ENCODE data around the gene KLHL6. TPM values are rescaled to one million over a fixed set of nuclear protein-coding genes. Genes with fewer than 3 reads are reported as not detected.
"Not testable (repeated sequence)": the region's sequence is repeated elsewhere in the genome, so short reads cannot be mapped to it uniquely, and the experiment has no call there.

The KLHL6 gene
- total RNA-seq, 2 donors from 2014 or later, result 33.5 to 39.7 TPM

GRCh38 chr3:183515968-183516851 is 39.3 kb downstream of the KLHL6 start:
- ATAC-seq (replicated peaks), result peak; percentile 77
- H3K36me3 Mint-ChIP-seq (ENCODE audit: low read depth), result peaks cover 49% of the 10 kb centered on the region
- peaks cover 61% of the 10 kb centered on the region for H3K4me1 Mint-ChIP-seq
- peak overlapping the region; percentile 80 for H3K27ac Mint-ChIP-seq
- peak overlapping the region; percentile 44 for H3K4me3 Mint-ChIP-seq
- no peaks in the 10 kb centered on the region for H3K9me3 Mint-ChIP-seq
- no peaks in the 10 kb centered on the region for H3K27me3 Mint-ChIP-seq

DNA sequence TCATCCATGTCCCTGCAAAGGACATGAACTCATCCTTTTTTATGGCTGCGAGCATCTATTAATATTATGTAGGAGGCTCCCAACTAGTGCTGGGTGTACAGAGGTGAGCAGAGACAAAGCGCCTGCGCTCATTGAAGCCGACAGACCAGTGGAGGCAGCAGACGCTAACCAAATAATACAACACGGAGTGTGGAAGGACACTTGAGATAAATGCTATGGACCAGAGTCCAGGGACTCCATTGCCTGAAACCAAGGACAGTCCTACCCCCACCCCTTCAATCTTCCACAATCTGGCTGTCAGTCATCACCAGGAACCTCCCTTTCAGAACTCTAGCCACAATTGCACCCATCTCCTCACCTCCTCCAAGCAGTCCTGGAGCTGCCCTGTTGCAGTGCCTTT is 41.5 kb downstream of the KLHL6 start:
- Mint-ChIP-seq H3K27me3 (no peaks in the 10 kb centered on the region), H3K4me3 (peak overlapping the region; percentile 33), H3K4me1 (peaks cover 54% of the 10 kb centered on the region), H3K9me3 (no peaks in the 10 kb centered on the region), H3K36me3 (ENCODE audit: low read depth) (peaks cover 48% of the 10 kb centered on the region), H3K27ac (peak overlapping the region; percentile 67)
- no peak for ATAC-seq (replicated peaks)

- Mint-ChIP-seq H3K4me1 (peaks cover 45% of the 10 kb centered on the region), H3K27me3 (no peaks in the 10 kb centered on the region), H3K9me3 (no peaks in the 10 kb centered on the region), H3K36me3 (ENCODE audit: low read depth) (peaks cover 49% of the 10 kb centered on the region), H3K4me3 (peak overlapping the region; percentile 33), H3K27ac (peak overlapping the region; percentile 67)
- ATAC-seq (replicated peaks), result peak; percentile 76
These were observed 42.3 kb downstream of the KLHL6 start for GRCh38 chr3:183513046-183513706.

DNA sequence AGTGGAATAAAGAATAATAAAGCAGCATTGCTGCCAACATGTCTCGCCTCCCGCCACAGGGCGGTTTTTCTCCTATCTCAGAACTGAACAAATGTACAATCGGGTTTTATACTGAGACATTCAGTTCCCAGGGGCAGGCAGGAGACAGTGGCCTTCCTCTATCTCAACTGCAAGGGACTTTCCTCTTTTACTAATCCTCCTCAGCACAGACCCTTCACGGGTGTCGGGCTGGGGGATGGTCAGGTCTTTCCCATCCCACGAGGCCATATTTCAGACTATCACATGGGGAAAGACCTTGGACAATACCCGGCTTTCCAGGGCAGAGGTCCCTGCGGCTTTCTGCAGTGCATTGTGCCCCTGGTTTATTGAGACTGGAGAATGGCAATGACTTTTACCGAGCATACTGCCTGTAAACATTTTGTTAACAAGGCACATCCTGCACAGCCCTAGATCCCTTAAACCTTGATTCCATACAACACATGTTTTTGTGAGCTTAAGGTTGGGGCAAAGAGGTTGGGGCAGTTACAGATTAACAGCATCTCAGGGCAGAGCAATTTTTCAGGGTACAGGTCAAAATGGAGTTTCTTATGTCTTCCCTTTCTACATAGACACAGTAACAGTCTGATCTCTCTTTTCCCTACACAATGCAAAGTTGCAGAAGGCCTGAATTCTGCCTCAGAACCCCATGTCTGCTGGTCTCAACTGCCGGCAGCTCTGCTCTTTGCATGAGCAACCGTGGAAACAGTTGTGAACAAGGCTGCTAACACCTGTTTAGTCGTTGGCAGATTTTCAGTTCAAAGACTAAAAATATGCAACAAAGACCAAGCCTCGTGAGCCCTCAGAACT is 44.0 kb downstream of the KLHL6 start:
- H3K9me3 Mint-ChIP-seq; H3K4me3 Mint-ChIP-seq; H3K27me3 Mint-ChIP-seq; ATAC-seq (replicated peaks): not testable (repeated sequence)
- Mint-ChIP-seq H3K4me1 (peaks cover 38% of the 10 kb centered on the region), H3K27ac (peak overlapping the region; percentile 41), H3K36me3 (ENCODE audit: low read depth) (peaks cover 55% of the 10 kb centered on the region)

DNA sequence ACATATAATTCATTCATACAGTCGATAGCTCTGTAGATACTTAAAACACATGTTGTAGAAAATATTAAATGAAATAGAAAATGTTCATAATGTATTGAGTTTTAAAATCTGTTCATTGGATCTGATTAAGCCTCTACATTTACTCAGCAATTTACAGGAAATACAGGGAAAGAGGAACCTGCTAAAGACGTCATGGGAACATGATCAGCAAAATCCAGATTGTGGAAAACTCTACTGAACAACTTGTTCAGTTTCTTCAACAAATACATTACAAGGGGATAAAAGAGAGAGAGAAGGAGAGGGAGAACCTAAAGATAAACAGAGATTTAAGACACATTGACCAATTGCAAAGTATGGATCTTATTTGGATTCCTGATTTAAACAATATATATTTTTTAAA is 46.7 kb downstream of the KLHL6 start:
- ATAC-seq (replicated peaks), result no peak
- Mint-ChIP-seq H3K27me3 (no peaks in the 10 kb centered on the region), H3K9me3 (peaks cover 9% of the 10 kb centered on the region), H3K36me3 (ENCODE audit: low read depth) (peaks cover 68% of the 10 kb centered on the region), H3K4me3 (no peak overlapping the region), H3K4me1 (peaks cover 15% of the 10 kb centered on the region), H3K27ac (no peak overlapping the region)

DNA sequence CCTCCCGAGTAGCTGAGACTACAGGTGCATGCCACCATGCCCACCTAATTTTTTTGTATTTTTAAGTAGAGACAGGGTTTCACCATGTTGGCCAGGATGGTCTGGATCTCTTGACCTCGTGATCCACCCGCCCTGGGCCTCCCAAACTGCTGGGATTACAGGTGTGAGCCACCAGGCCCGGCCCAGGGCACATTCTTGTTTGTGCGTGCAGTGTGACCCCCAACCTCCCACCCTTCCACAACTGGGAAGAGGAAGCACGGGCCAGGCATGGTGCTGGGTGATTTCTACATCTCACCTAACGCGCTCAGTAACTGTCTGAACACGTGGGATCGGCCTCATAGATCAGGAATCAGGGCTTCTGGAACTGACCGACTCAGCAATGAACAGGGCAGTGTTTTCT is 48.0 kb downstream of the KLHL6 start:
- Mint-ChIP-seq H3K27me3 (no peaks in the 10 kb centered on the region), H3K9me3 (peaks cover 9% of the 10 kb centered on the region), H3K27ac (no peak overlapping the region), H3K4me3 (no peak overlapping the region), H3K4me1 (peaks cover 10% of the 10 kb centered on the region), H3K36me3 (ENCODE audit: low read depth) (peaks cover 79% of the 10 kb centered on the region)
- no peak for ATAC-seq (replicated peaks)

DNA sequence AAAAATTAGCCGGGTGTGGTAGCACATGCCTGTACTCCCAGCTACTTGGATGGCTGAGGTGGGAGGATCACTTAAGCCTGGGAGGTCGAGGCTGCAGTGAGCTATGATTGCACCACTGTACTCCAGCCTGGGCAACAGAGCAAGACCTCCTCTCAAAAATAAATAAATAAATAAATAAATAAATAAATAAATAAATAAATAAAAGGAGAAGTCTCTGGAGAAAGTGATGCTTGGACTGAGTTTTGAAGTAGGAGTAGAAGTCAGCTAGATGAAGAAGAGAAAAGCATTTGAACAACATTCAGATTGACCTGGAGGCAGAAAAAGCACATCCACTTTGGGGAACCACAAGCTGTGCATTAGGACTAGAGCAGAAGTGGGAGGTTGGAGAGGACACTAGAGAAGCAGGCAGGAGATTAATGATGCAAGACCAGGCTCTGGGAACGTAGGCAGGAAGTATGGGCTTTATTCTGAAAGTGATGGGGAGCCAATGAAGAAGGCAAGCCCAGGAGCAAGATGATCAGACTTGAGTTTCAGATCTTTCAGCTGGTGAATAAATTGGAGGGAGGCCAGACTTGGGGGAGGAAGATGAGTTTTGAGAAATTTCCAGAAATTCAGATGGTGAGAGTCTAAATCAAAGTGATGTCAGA is 48.7 kb downstream of the KLHL6 start:
- peaks cover 9% of the 10 kb centered on the region for H3K9me3 Mint-ChIP-seq
- peaks cover 10% of the 10 kb centered on the region for H3K4me1 Mint-ChIP-seq
- peaks cover 85% of the 10 kb centered on the region for H3K36me3 Mint-ChIP-seq (ENCODE audit: low read depth)
- H3K4me3 Mint-ChIP-seq, result no peak overlapping the region
- no peak overlapping the region for H3K27ac Mint-ChIP-seq
- no peak for ATAC-seq (replicated peaks)
- H3K27me3 Mint-ChIP-seq, result no peaks in the 10 kb centered on the region

- peaks cover 94% of the 10 kb centered on the region for H3K36me3 Mint-ChIP-seq (ENCODE audit: low read depth)
- H3K27ac Mint-ChIP-seq, result peak overlapping the region; percentile 66
- no peak overlapping the region for H3K4me3 Mint-ChIP-seq
- no peak for ATAC-seq (replicated peaks)
- H3K27me3 Mint-ChIP-seq, result no peaks in the 10 kb centered on the region
- peaks cover 10% of the 10 kb centered on the region for H3K4me1 Mint-ChIP-seq
- H3K9me3 Mint-ChIP-seq, result peaks cover 9% of the 10 kb centered on the region
These were observed 50.9 kb downstream of the KLHL6 start for GRCh38 chr3:183504597-183504996.

DNA sequence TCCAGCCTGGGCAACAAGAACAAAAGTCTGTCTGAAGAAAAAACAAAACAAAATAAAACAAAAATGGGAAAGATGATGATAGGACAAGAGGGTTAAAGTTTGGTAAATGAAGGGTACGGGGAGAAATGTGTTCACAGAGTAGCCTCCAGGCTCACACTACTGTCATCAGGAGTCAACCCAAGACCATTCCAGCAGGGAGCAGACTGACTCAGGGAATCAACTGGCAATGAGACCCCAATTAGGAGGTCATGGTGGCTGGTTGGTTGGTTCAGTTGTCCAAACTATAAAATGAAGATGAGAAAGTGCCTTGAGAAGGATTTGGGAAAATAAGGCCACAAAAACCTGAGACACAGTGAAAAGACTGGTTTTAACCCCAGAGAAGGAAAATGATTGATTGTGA is 51.8 kb downstream of the KLHL6 start:
- Mint-ChIP-seq H3K36me3 (ENCODE audit: low read depth) (peaks cover 94% of the 10 kb centered on the region), H3K4me1 (peaks cover 10% of the 10 kb centered on the region), H3K4me3 (no peak overlapping the region), H3K9me3 (peaks cover 9% of the 10 kb centered on the region), H3K27ac (peak overlapping the region; percentile 66), H3K27me3 (no peaks in the 10 kb centered on the region)
- ATAC-seq (replicated peaks), result no peak

DNA sequence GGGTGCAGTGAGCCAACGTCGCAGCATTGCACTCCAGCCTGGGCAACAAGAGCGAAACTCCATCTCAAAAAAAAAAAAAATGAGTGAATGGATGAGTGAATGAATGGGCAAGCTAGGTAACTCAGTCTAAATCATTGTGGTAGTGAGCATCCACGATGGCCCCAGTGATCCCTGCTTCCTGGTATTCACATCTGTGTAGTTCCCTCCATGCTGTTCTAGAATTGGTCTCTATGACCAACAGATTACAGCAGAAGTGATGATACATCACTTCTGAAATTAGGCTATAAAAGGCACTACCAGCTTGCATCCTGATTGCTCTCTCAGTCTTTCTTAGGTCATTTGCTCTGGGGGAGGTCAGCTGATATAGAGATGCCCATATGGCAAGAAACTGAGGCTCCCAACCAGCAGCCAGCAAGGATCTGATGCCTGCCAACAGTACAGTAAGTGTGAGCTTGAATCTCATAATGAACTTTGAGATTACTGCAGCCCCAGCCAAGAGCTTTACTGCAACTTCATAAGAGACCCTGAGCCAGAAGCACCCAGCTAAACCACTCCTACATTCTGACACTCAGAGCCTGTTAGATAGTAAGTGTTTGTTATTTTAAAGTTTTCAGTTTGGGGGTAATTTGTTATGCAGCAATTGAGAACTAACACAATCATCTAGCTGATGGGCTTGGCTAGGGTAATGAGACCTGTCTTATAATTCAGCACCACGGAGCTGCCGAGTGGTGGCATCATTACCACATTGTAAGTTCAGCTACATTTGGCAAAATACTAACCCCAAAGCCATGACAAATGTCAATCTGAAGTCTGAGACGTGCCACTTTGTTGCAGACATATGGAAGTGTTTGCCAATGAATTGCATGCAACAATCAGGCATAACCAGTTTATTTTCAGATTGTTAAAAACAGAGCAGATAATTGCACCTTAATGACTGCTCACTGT is 53.0 kb downstream of the KLHL6 start:
- no peak for ATAC-seq (replicated peaks)
- Mint-ChIP-seq H3K36me3 (ENCODE audit: low read depth) (peaks cover 94% of the 10 kb centered on the region), H3K4me1 (peaks cover 10% of the 10 kb centered on the region), H3K9me3 (peaks cover 9% of the 10 kb centered on the region), H3K27me3 (no peaks in the 10 kb centered on the region), H3K27ac (peak overlapping the region; percentile 64), H3K4me3 (no peak overlapping the region)

DNA sequence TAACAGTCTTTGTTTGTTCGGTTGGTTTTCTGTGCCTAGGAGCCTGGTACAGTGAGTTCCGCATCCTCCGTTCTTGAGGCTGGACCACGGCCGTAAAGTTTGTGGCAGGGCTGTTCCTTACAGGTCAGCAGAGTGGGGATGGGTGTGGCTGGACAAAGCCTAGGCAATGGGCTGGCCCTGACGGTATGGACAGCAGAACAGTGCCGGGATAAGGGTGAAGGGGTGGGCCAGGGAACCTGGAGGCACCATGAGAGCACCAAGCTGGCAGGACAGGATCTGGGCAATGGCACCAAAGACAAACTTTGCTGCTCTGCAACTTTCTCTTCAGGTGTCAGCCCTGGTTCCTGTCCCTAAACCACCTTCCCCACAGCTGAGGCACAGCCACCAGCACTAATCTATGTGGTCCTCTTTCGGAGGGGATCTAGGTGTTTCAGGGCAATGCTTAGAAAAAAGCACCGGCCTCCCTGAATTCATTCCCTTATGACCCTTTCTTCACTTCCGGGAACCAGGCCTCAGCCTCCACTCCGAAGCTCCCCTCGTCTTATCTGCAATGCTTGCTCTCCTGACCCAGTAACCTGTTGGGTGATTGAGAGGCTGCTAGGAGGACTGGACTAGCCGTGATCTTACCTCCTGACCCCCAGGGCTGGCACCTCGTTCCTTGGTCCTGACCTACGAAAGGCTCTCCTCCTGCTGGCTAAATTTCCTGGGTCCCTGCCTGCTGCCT is 54.4 kb downstream of the KLHL6 start:
- Mint-ChIP-seq H3K27ac (peak overlapping the region; percentile 61), H3K36me3 (ENCODE audit: low read depth) (peaks cover 94% of the 10 kb centered on the region), H3K4me3 (no peak overlapping the region), H3K4me1 (peaks cover 4% of the 10 kb centered on the region), H3K27me3 (no peaks in the 10 kb centered on the region), H3K9me3 (peaks cover 3% of the 10 kb centered on the region)
- ATAC-seq (replicated peaks), result no peak

GRCh38 chr3:183500319-183500718 is 55.2 kb downstream of the KLHL6 start:
- H3K27me3 Mint-ChIP-seq, result no peaks in the 10 kb centered on the region
- peak overlapping the region; percentile 18 for H3K27ac Mint-ChIP-seq
- ATAC-seq (replicated peaks), result no peak
- H3K36me3 Mint-ChIP-seq (ENCODE audit: low read depth), result peaks cover 94% of the 10 kb centered on the region
- H3K9me3 Mint-ChIP-seq, result no peaks in the 10 kb centered on the region
- no peak overlapping the region for H3K4me3 Mint-ChIP-seq
- H3K4me1 Mint-ChIP-seq, result peaks cover 4% of the 10 kb centered on the region

GRCh38 chr3:183498634-183499033 is 56.9 kb downstream of the KLHL6 start:
- Mint-ChIP-seq H3K27me3 (no peaks in the 10 kb centered on the region), H3K27ac (peak overlapping the region; percentile 54), H3K4me1 (peaks cover under 1% of the 10 kb centered on the region), H3K4me3 (no peak overlapping the region), H3K36me3 (ENCODE audit: low read depth) (peaks cover 92% of the 10 kb centered on the region), H3K9me3 (no peaks in the 10 kb centered on the region)
- no peak for ATAC-seq (replicated peaks)
